K562 (cell line): Measurements from ENCODE around the gene CAPS. TPM values are rescaled to one million over a fixed set of nuclear protein-coding genes. Genes with fewer than 3 reads are reported as not detected.

ENCODE experiments used
- ATAC-seq: fragments of 200-7000 bp; cut with Tn5 transposase; 3 replicates; pipeline ENCODE4 v1.9.1; 2020; ENCODE audit warnings: moderate library complexity
- BruUV-seq: library from RNA; stranded (reverse); fragments of 400-500 nt; replicated peaks from 2 replicates; lab custom pipeline; 2021; lab: Mats Ljungman, UMichigan
- CTCF ChIA-PET: fragments of 300-600 bp; formaldehyde crosslinking; extraction: SDS; loops from one replicate; lab custom pipeline; 2021; ENCODE audit warnings: low intra/inter-chr PET ratio; lab: Yijun Ruan, JAX
- POLR2A ChIA-PET: fragments of 300-600, 350-650 bp; sonication (Branson Sonifier 250); formaldehyde crosslinking; extraction: SDS; loops from one replicate; lab custom pipeline; 2021; ENCODE audit warnings: antibody characterized with exemption, inconsistent platforms; lab: Yijun Ruan, JAX
- DNase-seq, 4 experiments: peaks; one replicate each; pipeline versions ENCODE4 v3.0.0 to v3.0.0-alpha.2; 2011 to 2018; ENCODE audit warnings: low spot score in 3 of 4, mixed read lengths in 3 of 4; ENCODE audit errors: extremely low read depth in 1 of 4
- FAIRE-seq: peaks from 2 replicates; lab custom pipeline; 2011; peaks lifted over from hg19 to GRCh38; lab: Jason Lieb, UNC
- H2AFZ ChIP-seq: 2 replicates; pipeline ENCODE4 v1.6.0; 2011; ENCODE audit warnings: low read depth, low read length, control low read depth, inconsistent platforms
- H3K27ac ChIP-seq: fragments of 200-600 bp; 3 replicates; pipeline ENCODE4 v1.8.0; 2011; ENCODE audit warnings: low read depth, mild to moderate bottlenecking, control low read depth, inconsistent platforms, low read length, moderate library complexity, mixed read lengths; ENCODE audit errors: extremely low read depth
- H3K27me3 ChIP-seq, 2 experiments: fragments of 300-600 bp in 1 of 2; 2 replicates in 1 of 2; 3 replicates in 1 of 2; pipeline versions ENCODE4 v1.6.0 to v1.8.0; 2011; ENCODE audit warnings: inconsistent platforms in 2 of 2, low read length in 2 of 2, mild to moderate bottlenecking in 1 of 2, mixed read lengths in 1 of 2, moderate library complexity in 1 of 2; ENCODE audit not compliant: control insufficient read depth in 2 of 2, insufficient read depth in 2 of 2
- H3K36me3 ChIP-seq: fragments of 300-600 bp; 3 replicates; pipeline ENCODE4 v1.8.0; 2011; ENCODE audit warnings: mild to moderate bottlenecking, low read length, inconsistent platforms; ENCODE audit not compliant: control insufficient read depth, insufficient read depth
- H3K4me1 ChIP-seq, 2 experiments: fragments of 200-600 bp in 1 of 2; replicated peaks in 1 of 2; 2 replicates in 1 of 2; 3 replicates in 1 of 2; pipeline versions ENCODE4 v1.5.1 to v1.8.0; 2011; ENCODE audit warnings: inconsistent platforms in 2 of 2, low read length in 2 of 2, mild to moderate bottlenecking in 1 of 2, mixed read lengths in 1 of 2, moderate library complexity in 1 of 2; ENCODE audit not compliant: control insufficient read depth in 2 of 2, insufficient read depth in 2 of 2
- H3K4me2 ChIP-seq: 2 replicates; pipeline ENCODE4 v1.6.1; 2011; ENCODE audit warnings: low read length, control low read depth, inconsistent platforms, mixed read lengths; ENCODE audit not compliant: insufficient read depth
- H3K4me3 ChIP-seq: fragments of 200-600 bp; sonication (generic), shearing (Covaris generic); 2 replicates; pipeline ENCODE4 v1.5.1; 2016; ENCODE audit warnings: control low read depth, inconsistent platforms
- H3K79me2 ChIP-seq: fragments of 200-600 bp; 3 replicates; pipeline ENCODE4 v1.8.0; 2011; ENCODE audit warnings: low read length, inconsistent platforms; ENCODE audit not compliant: control insufficient read depth, insufficient read depth
- H3K9ac ChIP-seq, 2 experiments: 2 replicates each; pipeline versions ENCODE4 v1.6.0 to v1.6.1; 2011; ENCODE audit warnings: low read depth in 2 of 2, low read length in 2 of 2, control low read depth in 1 of 2, inconsistent platforms in 1 of 2, mild to moderate bottlenecking in 1 of 2, mixed read lengths in 1 of 2; ENCODE audit not compliant: insufficient read depth in 1 of 2
- H3K9me1 ChIP-seq: one replicate; pipeline ENCODE4 v1.6.0; 2011; ENCODE audit warnings: inconsistent platforms, mild to moderate bottlenecking, low read length, moderate library complexity; ENCODE audit not compliant: control insufficient read depth, insufficient read depth
- H3K9me3 ChIP-seq: replicated peaks from 2 replicates; pipeline ENCODE4 v1.5.1; 2011; ENCODE audit warnings: low read depth, low read length, inconsistent platforms; ENCODE audit not compliant: control insufficient read depth, insufficient read depth
- H4K20me1 ChIP-seq: replicated peaks from 2 replicates; pipeline ENCODE4 v1.6.1; 2011; ENCODE audit warnings: low read length, inconsistent platforms, mixed read lengths; ENCODE audit not compliant: control insufficient read depth, insufficient read depth
- HDAC3 ChIP-seq: fragments of 450-650 bp; IDR thresholded peaks from 2 replicates; pipeline ENCODE4 v1.6.1; 2018; ENCODE audit warnings: borderline replicate concordance, mild to moderate bottlenecking, moderate library complexity; ENCODE audit not compliant: partially characterized antibody
- KLF10 ChIP-seq: fragments of 250-450 bp; sonication (Bioruptor Pico); IDR thresholded peaks from 2 replicates; pipeline ENCODE4 v1.6.1; 2021; ENCODE audit warnings: matching md5 sums
- POLR2G ChIP-seq: fragments of 200-400 bp; formaldehyde crosslinking; IDR thresholded peaks from 2 replicates; pipeline ENCODE4 v1.6.1; 2017; ENCODE audit warnings: low read depth, mild to moderate bottlenecking, antibody characterized with exemption, low read length, moderate library complexity
- ZNF282 ChIP-seq: sonication (generic); formaldehyde crosslinking; IDR thresholded peaks from 2 replicates; pipeline ENCODE4 v1.8.1; 2023; ENCODE audit warnings: missing genetic modification reagents
- WGBS: fragments of 100-300 bp; shearing (Covaris generic); methylation state at CpG from one replicate; pipeline ENCODE4 v1.1.6; 2016; ENCODE audit warnings: low coverage, mixed read lengths; ENCODE audit not compliant: insufficient coverage; ENCODE audit errors: missing lambda C conversion rate; 5-methylcytosine and 5-hydroxymethylcytosine counted together
- in situ Hi-C: fragments of 300-500 bp; cut with MboI; formaldehyde crosslinking; loops from 4 replicates; pipeline ENCODE4 v1.15.0; 2018; ENCODE audit warnings: inconsistent platforms, mixed read lengths
- intact Hi-C: fragments of 100-400 bp; cut with micrococcal nuclease; formaldehyde crosslinking; loops from 2 replicates; pipeline ENCODE4 v1.14.2; 2022
- polyA plus RNA-seq, 8 experiments: library from polyadenylated mRNA; depleted of rRNA in 4 of 8; stranded (reverse) in 5 of 8; unstranded in 3 of 8; fragments of >200 nt; fragmentation: Nextera tagmentation in 2 of 8; fragmentation: Illumina TruSeq in 1 of 8; extraction: Ambion mirVana in 2 of 8; extraction: Trizol in 1 of 8; gene quantifications; 2 replicates each; pipeline versions ENCODE4 v1.2.1 to v1.2.3, GENCODE V29; 2011 to 2014; ENCODE audit warnings: inconsistent platforms in 1 of 8, missing spikeins in 1 of 8
- total RNA-seq, 7 experiments: library from RNA; depleted of rRNA in 6 of 7; stranded (reverse); fragments of >200 nt in 6 of 7; fragmentation: Illumina TruSeq in 2 of 7; extraction: Trizol in 2 of 7; gene quantifications; 2 replicates each; pipeline versions ENCODE4 v1.2.1 to v1.2.3, GENCODE V29; 2011 to 2021; ENCODE audit warnings: low replicate concordance in 1 of 7

Gene CAPS
- total and polyA plus RNA-seq, 9 of the 15 experiments (the other 6 are each of a cell fraction or from before 2014, with no cell fraction given) = 0.15 to 4.0 (median 0.91) TPM

GRCh38 chr19:5914358-5914774 lies 312 bp downstream of the CAPS start:
- FAIRE-seq = no peak
- DNase-seq = no peak
- Histone ChIP-seq H3K36me3 (peaks cover 48% of the 10 kb centered on the region; the same call in 1 of the 3 replicates), H3K27ac (no peak overlapping the region), H3K4me2 (no peak overlapping the region), H3K27me3 (no peaks in the 10 kb centered on the region), H3K4me1 (peaks cover 0 to 15% of the 10 kb centered on the region in 2 experiments; a peak in 2 of 5 replicates), H3K9ac (no peak overlapping the region; a peak in 1 of 4 replicates), H3K9me1 (no peaks in the 10 kb centered on the region), H2AFZ (no peak overlapping the region), H4K20me1 (no peaks in the 10 kb centered on the region), H3K79me2 (no peaks in the 10 kb centered on the region), H3K9me3 (no peaks in the 10 kb centered on the region), H3K4me3 (no peak overlapping the region)
- ChIA-PET CTCF (no interaction called here), POLR2A (interaction anchor here (0.6 kb wide), 1 partner anchor 20 kb away, joined by 4 read pairs; no protein-coding TSS in a partner anchor)
- 94% methylated on average over 13 of the region's 22 CpGs for WGBS
- BruUV-seq = no TSS peak
- intact Hi-C loops = no loop called here
- no peak for ATAC-seq
- TF ChIP-seq POLR2G (peak; percentile 33), HDAC3 (no peak), ZNF282 (no peak), KLF10 (CRISPR knock-in tag) (no peak)
- in situ Hi-C loops = no loop called here
